Right atrium auricular region (tissue), 2 donors: ENCODE results near the gene VGLL4. TPM values are rescaled to one million over a fixed set of nuclear protein-coding genes. Genes with fewer than 3 reads are reported as not detected.
"Not testable (repeated sequence)": the region's sequence is repeated elsewhere in the genome, so short reads cannot be mapped to it uniquely, and the experiment has no call there.

Experiments
- DNase-seq: peaks from one replicate; pipeline ENCODE4 v3.0.0-alpha.2; 2019; ENCODE audit warnings: low spot score
- H3K27ac ChIP-seq, 2 donors: fragments of 200-600 bp; sonication (generic); 1 replicate in 1 of 2; 2 replicates in 1 of 2; pipeline ENCODE4 v1.5.1; 2016 to 2019
- H3K27me3 ChIP-seq, 2 donors: fragments of 200-600 bp; sonication (generic); one replicate each; pipeline versions ENCODE4 v1.5.1 to v1.6.0; 2017 to 2019
- H3K36me3 ChIP-seq: fragments of 200-600 bp; sonication (generic); one replicate; pipeline ENCODE4 v1.5.1; 2016
- H3K4me1 ChIP-seq, 2 donors: fragments of 200-600 bp; sonication (generic); one replicate each; pipeline versions ENCODE4 v1.5.1 to v1.6.0; 2017 to 2019
- H3K4me3 ChIP-seq, 2 donors: fragments of 200-600 bp; sonication (generic); 1 replicate in 1 of 2; 2 replicates in 1 of 2; pipeline ENCODE4 v1.5.1; 2017 to 2019; ENCODE audit warnings: mild to moderate bottlenecking in 1 of 2, moderate library complexity in 1 of 2
- H3K9me3 ChIP-seq, 2 donors: fragments of 200-600 bp; sonication (generic); one replicate each; pipeline ENCODE4 v1.5.1; 2019
- CTCF ChIP-seq, 2 donors: fragments of 200-600 bp; sonication (generic); IDR thresholded peaks; one replicate each; pipeline ENCODE4 v1.5.1; 2019; ENCODE audit warnings: antibody characterized with exemption in 2 of 2
- total RNA-seq, 2 donors: library from RNA; depleted of rRNA; stranded (reverse); fragments of >200 nt; gene quantifications; one replicate each; pipeline ENCODE4 v1.1.0, GENCODE V29; 2016

The VGLL4 gene
- total RNA-seq, result 10 to 100 TPM; 30.2 to 64.6 TPM

GRCh38 chr3:11643605-11644087 lies at the start of gene VGLL4:
Gene VGLL4 (minus strand): TSS chr3:11643915. CDS start chr3:11643518, 397 bp downstream.
- Histone ChIP-seq H3K36me3 (no peaks in the 10 kb centered on the region), H3K27ac (peak within 1 kb of the TSS; percentile 91 to 95), H3K27me3 (no peaks in the 10 kb centered on the region), H3K4me1 (peaks cover 0 to 34% of the 10 kb centered on the region in 2 donors), H3K9me3 (no peaks in the 10 kb centered on the region), H3K4me3 (peak within 1 kb of the TSS; percentile 64 to 73)
- TF ChIP-seq CTCF (IDR thresholded peaks at IDR 0.05), result peak in 1 of 2 donors; percentile 29
- peak; percentile 91 for DNase-seq

GRCh38 chr3:11692532-11692813 lies 48.8 kb upstream of the VGLL4 start:
- peaks cover 0 to 6% of the 10 kb centered on the region in 2 donors for H3K4me1 ChIP-seq
- no peak overlapping the region for H3K4me3 ChIP-seq
- DNase-seq, result no peak
- no peak for TF ChIP-seq CTCF (IDR thresholded peaks at IDR 0.05)
- H3K9me3 ChIP-seq, result no peaks in the 10 kb centered on the region
- H3K36me3 ChIP-seq, result no peaks in the 10 kb centered on the region
- H3K27me3 ChIP-seq, result no peaks in the 10 kb centered on the region
- no peak overlapping the region for H3K27ac ChIP-seq

- Histone ChIP-seq H3K27me3 (no peaks in the 10 kb centered on the region), H3K9me3 (no peaks in the 10 kb centered on the region), H3K4me1 (peaks cover 0 to 6% of the 10 kb centered on the region in 2 donors), H3K4me3 (no peak overlapping the region), H3K36me3 (no peaks in the 10 kb centered on the region), H3K27ac (no peak overlapping the region)
- no peak for TF ChIP-seq CTCF (IDR thresholded peaks at IDR 0.05)
- no peak for DNase-seq
These were observed 48.2 kb upstream of the VGLL4 start for GRCh38 chr3:11691767-11692531.

- Histone ChIP-seq H3K4me3 (no peak overlapping the region), H3K4me1 (peaks cover 0 to 6% of the 10 kb centered on the region in 2 donors), H3K9me3 (no peaks in the 10 kb centered on the region), H3K27me3 (no peaks in the 10 kb centered on the region), H3K36me3 (no peaks in the 10 kb centered on the region), H3K27ac (no peak overlapping the region)
- no peak for DNase-seq
- TF ChIP-seq CTCF (IDR thresholded peaks at IDR 0.05), result no peak
These were observed 47.4 kb upstream of the VGLL4 start for GRCh38 chr3:11690863-11691766.

- H3K4me3 ChIP-seq, result no peak overlapping the region
- peaks cover 0 to 6% of the 10 kb centered on the region in 2 donors for H3K4me1 ChIP-seq
- H3K36me3 ChIP-seq, result no peaks in the 10 kb centered on the region
- no peak for TF ChIP-seq CTCF (IDR thresholded peaks at IDR 0.05)
- no peak overlapping the region for H3K27ac ChIP-seq
- no peak for DNase-seq
- H3K27me3 ChIP-seq, result no peaks in the 10 kb centered on the region
- no peaks in the 10 kb centered on the region for H3K9me3 ChIP-seq
These were observed 46.0 kb upstream of the VGLL4 start for GRCh38 chr3:11689749-11690148.

- not testable (repeated sequence) for H3K4me1 ChIP-seq, H3K36me3 ChIP-seq, H3K9me3 ChIP-seq, DNase-seq, H3K27ac ChIP-seq, H3K4me3 ChIP-seq, H3K27me3 ChIP-seq
These were observed 41.3 kb upstream of the VGLL4 start for GRCh38 chr3:11684980-11685379.
